Chondrocyte (in vitro differentiated cells): ENCODE results near the gene GRID2IP. TPM values are rescaled to one million over a fixed set of nuclear protein-coding genes. Genes with fewer than 3 reads are reported as not detected.

ENCODE experiments used
- DNase-seq: peaks from one replicate; pipeline ENCODE4 v3.0.0; 2021; ENCODE audit warnings: mixed read lengths, low spot score
- H3K27ac Mint-ChIP-seq: one replicate; pipeline ENCODE4 v1.8.0; 2021; ENCODE audit warnings: mild to moderate bottlenecking, moderate library complexity, mixed read lengths; ENCODE audit not compliant: unreplicated experiment
- H3K27me3 Mint-ChIP-seq: 2 replicates; pipeline ENCODE4 v1.8.0; 2021; ENCODE audit warnings: low read depth, mixed read lengths
- H3K36me3 Mint-ChIP-seq: 2 replicates; pipeline ENCODE4 v1.8.0; 2021; ENCODE audit warnings: low read depth, mixed read lengths
- H3K4me1 Mint-ChIP-seq: 2 replicates; pipeline ENCODE4 v1.8.0; 2021; ENCODE audit warnings: low read depth, mild to moderate bottlenecking, mixed read lengths
- H3K4me3 Mint-ChIP-seq: one replicate; pipeline ENCODE4 v1.8.0; 2021; ENCODE audit warnings: mild to moderate bottlenecking, moderate library complexity, mixed read lengths; ENCODE audit not compliant: unreplicated experiment
- H3K9me3 Mint-ChIP-seq: 2 replicates; pipeline ENCODE4 v1.8.0; 2021; ENCODE audit warnings: low read depth, mixed read lengths
- CTCF ChIP-seq: fragments of 200-600 bp; sonication (generic); IDR thresholded peaks from 2 replicates; pipeline ENCODE4 v1.5.0; 2021; ENCODE audit warnings: antibody characterized with exemption, mild to moderate bottlenecking, moderate library complexity
- total RNA-seq: library from RNA; stranded (reverse); gene quantifications from 3 replicates; pipeline ENCODE4 v1.2.1, GENCODE V29; 2021

The GRID2IP gene
- total RNA-seq, 1 donor from 2014 or later = 0.20 TPM

- H3K4me1 Mint-ChIP-seq = no peaks in the 10 kb centered on the region
- H3K36me3 Mint-ChIP-seq = no peaks in the 10 kb centered on the region
- TF ChIP-seq CTCF = no peak
- H3K27ac Mint-ChIP-seq = no peak overlapping the region
- no peak overlapping the region for H3K4me3 Mint-ChIP-seq
- no peaks in the 10 kb centered on the region for H3K9me3 Mint-ChIP-seq
- H3K27me3 Mint-ChIP-seq = peaks cover 10% of the 10 kb centered on the region
- no peak for DNase-seq
Measured at GRCh38 chr7:6508950-6509349, 42.3 kb downstream of the GRID2IP start.

GRCh38 chr7:6508539-6508938 lies 42.7 kb downstream of the GRID2IP start:
- Mint-ChIP-seq H3K36me3 (no peaks in the 10 kb centered on the region), H3K9me3 (no peaks in the 10 kb centered on the region), H3K27me3 (peaks cover 10% of the 10 kb centered on the region), H3K4me3 (no peak overlapping the region), H3K27ac (no peak overlapping the region), H3K4me1 (no peaks in the 10 kb centered on the region)
- DNase-seq = no peak
- no peak for TF ChIP-seq CTCF

GRCh38 chr7:6507906-6508305 lies 43.4 kb downstream of the GRID2IP start:
- Mint-ChIP-seq H3K4me3 (no peak overlapping the region), H3K36me3 (no peaks in the 10 kb centered on the region), H3K27me3 (peaks cover 10% of the 10 kb centered on the region), H3K4me1 (no peaks in the 10 kb centered on the region), H3K9me3 (no peaks in the 10 kb centered on the region), H3K27ac (no peak overlapping the region)
- no peak for TF ChIP-seq CTCF
- no peak for DNase-seq

- Mint-ChIP-seq H3K4me3 (no peak overlapping the region), H3K36me3 (no peaks in the 10 kb centered on the region), H3K4me1 (no peaks in the 10 kb centered on the region), H3K9me3 (no peaks in the 10 kb centered on the region), H3K27ac (no peak overlapping the region), H3K27me3 (peaks cover 10% of the 10 kb centered on the region)
- TF ChIP-seq CTCF = no peak
- no peak for DNase-seq
Measured at GRCh38 chr7:6505685-6506559, 45.3 kb downstream of the GRID2IP start.

GRCh38 chr7:6504996-6505395 lies 46.3 kb downstream of the GRID2IP start:
- Mint-ChIP-seq H3K4me1 (no peaks in the 10 kb centered on the region), H3K27me3 (peaks cover 10% of the 10 kb centered on the region), H3K36me3 (no peaks in the 10 kb centered on the region), H3K4me3 (no peak overlapping the region), H3K27ac (no peak overlapping the region), H3K9me3 (no peaks in the 10 kb centered on the region)
- no peak for DNase-seq
- no peak for TF ChIP-seq CTCF
